SHP77 treated with DMSO at 0.1 percent for 48 hours (cell line): ENCODE data around the gene PDCD4.
"Not testable (repeated sequence)": the region's sequence is repeated elsewhere in the genome, so short reads cannot be mapped to it uniquely, and the experiment has no call there.

Experiments
- DNase-seq: peaks from one replicate; lab custom pipeline; 2025; lab: John Stamatoyannopoulos, UW

The PDCD4 gene

GRCh38 chr10:110861476-110861875 lies 10.3 kb upstream of the PDCD4 start:
- no peak for DNase-seq

DNA sequence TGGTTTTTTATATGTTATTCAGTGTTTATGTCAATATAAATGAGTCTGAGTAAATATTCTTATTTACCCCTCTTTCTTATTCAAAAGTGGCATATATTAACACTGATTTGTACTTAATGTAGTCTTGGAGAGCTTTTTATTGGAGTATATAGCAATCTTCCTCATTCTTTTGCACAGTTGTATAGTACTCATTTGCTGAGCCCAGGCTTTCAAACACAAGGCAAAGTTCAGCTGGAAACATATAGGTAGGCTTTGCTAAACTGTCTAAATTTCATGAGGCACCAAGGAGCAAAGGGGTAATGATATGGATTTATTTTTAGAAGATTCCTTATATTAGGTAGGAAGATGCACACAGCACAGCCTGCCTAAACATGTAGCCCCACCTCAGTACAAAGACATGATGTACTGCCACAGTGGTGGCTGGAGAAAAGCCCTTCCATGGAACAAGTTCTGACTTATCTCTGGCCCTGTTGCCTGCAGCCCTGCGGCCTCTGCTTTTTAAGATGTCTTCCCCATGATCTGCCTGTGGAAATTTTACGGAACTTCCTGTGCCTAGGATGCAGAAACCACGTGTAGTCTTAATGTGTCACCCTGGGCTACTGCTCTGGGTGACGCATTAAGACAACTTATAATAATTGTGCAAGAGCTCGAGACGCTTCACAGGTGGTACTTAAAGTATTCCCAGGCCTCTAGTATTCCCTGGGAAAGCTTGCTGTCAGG lies 9.6 kb upstream of the PDCD4 start:
- DNase-seq, result no peak

- DNase-seq, result no peak
These were observed 8.8 kb upstream of the PDCD4 start for GRCh38 chr10:110862961-110863360.

DNA sequence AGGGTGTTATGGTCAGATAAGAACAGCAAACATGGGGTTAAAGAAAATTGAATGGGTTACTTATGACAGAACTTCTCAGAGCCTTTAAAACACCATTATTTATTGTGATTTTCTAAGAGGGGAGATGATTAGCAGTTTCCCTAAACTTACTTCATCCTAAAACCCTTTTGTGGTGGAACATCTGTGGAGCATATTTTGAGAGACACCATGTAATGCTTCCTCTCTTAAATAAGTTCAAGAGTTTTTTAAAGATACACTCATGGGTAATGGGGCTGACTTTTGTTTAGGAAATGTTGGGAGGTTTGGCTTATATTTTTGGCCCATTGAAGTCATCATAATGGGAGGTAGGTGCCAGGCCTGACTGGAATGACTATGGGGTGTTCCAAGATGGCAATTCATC lies 8.4 kb upstream of the PDCD4 start:
- DNase-seq, result no peak

GRCh38 chr10:110863956-110864355 lies 7.8 kb upstream of the PDCD4 start:
- no peak for DNase-seq

DNA sequence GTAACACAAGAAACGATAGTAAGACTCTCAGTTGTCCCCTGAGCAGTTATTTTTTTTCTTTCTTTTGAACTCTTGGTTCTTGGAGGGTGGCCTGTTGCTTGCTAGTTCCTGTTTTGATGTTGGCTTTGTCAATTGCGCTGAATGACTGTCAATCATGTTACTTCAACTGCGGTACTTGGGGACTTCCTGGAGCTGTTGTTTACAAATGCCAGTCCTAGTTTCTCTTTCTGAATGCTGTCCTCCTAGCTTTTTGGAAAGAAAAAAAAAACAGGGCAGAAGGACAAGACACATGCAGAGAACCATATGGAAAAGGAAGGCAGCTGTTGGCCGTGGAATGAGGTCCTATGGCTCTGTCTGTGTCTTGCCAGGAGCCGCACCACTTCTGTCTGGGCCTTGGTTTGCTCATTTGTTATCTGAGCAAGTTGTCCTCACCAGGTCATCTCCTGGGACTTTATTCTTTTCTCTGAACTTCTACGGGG lies 7.0 kb upstream of the PDCD4 start:
- DNase-seq, result no peak

DNA sequence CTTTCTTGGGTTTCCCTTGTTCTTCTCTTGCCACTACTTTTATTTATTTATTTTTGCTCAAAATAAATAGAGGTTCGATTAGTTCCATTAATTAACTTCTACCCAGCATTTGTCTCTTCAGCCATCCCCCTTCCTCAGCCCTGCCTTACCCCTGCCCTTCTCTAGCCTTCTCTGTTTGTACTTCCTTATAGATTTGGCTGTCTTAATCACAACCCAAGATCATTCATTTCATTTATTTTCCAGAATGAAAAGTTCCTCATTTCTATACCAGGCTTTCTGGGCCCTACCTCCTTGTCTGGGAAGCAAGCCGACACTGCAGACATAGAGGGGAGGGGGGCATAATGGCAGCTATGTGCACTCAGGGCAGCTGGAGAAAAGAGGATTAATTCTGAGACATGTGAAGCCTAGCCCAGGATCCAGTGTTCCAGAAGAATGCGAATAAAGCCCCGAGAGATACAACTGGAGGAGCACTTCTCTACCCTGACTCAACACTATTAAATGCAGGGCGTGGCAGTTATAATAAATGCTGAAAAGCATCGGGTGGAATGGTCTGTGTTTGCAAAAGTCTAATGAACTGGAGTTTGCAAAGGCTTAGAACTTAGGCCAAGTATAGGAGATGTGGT lies 6.4 kb upstream of the PDCD4 start:
- DNase-seq, result no peak

GRCh38 chr10:110865809-110866482 lies 5.8 kb upstream of the PDCD4 start:
- no peak for DNase-seq

DNA sequence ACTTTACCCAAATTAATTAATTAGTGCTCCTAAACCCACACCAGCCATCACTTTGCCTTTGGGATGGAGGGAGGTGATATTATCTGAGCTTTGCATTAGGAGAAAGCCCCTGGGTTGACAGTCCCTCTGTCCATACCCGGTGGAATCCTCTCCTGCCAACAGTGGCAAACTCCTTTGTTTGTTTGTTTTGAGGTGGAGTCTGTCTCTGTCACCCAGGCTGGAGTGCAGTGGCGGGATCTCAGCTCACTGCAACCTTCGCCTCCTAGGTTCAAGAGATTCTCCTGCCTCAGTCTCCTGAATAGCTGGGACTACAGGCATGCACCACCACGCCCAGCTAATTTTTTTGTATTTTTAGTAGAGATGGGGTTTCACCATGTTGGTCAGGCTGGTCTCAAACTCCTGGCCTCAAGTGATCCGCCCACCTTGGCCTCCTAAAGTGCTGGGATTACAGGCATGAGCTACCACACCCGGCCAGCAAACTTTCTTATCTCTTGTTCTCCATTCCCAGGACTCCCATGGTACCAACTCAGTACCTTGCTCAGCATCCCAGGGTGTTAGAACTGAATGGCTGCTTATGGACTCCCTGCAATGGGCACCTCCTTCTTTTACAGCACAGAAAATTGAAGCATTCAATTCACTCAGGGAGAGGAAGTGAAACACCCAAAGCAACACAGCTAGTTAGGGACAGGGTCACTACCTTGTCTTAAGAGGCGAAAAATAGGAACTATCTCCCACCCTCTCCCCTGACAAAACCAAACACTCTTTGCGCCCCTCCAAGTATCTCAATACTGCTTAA lies 4.5 kb upstream of the PDCD4 start:
- DNase-seq, result not testable (repeated sequence)

DNA sequence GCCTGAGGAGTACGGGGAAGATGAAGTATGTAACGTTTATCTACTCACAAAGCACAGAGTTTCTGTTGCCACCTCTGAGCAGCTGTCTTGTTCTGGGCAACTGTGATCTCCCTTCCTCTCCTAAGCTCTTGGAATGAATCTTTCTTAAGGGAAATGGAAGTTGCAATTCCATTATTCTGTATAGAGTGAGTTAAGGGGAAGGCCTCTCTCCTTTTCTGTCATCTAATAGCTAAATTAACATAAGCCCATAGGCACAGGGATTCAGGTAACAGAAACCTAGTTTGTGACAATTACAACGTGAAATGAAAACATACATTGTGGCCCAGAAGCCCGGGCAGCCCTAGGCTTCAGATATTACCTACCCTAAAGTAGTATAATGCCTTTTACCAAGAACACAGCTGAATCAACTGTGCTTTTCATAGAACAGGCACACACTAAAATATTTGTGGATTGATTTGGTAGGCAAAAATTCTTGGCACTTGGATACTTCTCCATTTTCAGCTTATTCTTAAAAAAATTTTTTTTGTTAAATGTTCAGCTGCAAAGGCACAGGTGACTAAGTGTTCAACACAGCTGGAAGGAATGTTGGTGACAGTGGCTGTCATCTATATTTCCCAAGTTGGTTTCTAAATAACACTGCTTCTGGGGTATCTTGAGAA lies 3.8 kb upstream of the PDCD4 start:
- no peak for DNase-seq

DNA sequence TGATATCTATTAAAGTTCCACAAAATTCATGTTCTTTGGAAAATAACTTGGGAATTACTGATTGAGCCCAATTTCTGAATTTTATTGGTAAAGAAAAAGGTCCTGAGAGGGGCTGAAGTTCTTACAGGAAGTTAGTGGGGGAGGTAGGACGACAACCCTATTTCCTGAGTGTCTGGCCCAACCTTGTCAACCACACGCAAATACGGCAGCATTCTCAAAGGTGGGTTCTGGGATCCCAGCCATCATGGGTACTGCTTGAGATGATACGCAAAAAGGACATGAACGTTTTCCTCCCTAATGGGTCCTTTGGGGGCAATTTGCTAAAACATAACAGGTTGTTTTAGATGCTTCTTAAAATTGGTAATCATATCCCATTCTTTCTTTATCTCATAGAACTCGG lies 2.7 kb upstream of the PDCD4 start:
- no peak for DNase-seq

GRCh38 chr10:110870823-110871297 lies 868 bp upstream of the PDCD4 start:
- DNase-seq, result no peak

DNA sequence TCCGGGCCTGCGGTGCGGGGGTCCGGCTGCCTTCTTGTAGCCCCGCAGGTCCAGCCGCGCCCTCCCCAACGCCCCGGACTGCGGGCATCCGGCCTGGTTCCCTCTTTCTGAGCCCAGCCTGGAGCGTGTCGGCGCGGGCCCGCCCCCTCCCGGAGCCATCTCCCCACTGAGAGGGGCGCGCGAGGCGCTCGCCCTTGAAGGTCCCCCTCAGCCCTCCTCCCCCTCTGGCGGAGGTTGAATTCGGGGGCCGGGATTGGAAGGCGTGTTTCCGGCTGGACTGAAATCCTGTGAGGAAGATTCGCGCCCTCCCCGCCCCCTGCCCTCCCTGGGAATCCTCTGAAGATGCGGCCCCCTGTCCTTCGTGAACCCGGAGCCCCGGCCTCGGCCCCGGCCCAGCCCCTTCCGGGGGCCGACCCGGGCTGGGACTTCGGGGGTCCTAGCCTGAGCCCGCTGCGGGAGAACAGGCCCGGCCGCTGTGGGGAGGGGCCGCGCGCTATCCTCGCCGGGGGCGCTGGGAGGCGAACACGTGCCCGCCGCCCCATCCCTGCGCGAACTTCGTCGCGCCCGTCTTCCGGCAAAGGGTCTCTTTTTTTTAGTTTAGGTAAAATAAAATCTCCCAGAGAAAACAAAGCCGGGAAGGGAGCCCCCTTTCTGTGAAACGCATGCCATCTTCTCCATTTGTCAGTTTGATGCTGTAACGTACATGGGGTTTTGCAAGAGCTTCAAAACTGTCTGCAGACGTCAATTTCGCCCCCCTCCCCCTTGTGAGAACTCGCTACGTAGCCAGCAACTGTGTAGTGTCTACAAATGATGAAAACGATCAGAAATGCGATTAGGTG lies 636 bp downstream of the PDCD4 start:
- DNase-seq, result peak; percentile 40

DNA sequence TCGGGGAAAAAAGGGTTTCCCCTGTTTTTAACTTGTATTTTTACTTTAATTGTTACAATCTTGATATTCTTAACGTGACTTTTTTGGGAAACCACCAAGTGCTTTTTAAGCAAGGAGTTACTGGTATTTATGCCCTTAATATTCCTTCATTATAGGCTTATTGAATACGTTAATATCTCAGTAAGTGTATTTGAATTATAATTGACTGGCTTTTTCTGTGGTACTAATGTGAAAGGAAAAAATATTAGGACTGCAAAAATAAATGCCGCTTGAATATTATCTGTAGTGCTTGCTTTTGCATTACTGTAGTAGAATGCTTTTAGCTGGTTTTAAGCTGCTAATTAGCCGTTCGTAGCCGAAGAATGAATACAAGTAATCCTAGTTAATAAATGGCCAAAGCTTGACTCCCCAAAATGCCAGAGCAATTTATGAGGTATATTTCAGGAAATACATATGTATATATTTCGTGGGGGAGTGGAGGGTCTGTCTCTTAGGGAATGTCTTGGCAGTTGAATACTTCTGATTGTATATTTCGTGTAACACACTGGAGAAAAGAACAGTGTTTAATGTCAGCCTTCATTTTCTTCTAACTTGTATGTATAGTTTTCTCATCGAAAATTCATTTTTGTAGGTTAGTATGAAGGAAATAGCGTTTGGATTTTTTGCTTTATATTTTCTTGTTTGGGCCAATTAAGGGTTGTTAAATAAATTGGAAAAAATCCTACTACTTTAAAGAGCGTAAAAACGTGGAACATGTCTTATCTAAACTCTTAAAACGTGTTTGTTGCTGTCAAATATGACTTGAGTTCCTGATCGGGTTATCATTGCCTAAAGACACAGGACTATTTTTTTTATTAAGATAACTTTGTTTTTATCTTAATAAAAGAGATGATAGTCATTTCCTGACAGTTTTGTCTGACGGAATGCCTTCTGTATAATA lies 1.5 kb downstream of the PDCD4 start:
- no peak for DNase-seq

DNA sequence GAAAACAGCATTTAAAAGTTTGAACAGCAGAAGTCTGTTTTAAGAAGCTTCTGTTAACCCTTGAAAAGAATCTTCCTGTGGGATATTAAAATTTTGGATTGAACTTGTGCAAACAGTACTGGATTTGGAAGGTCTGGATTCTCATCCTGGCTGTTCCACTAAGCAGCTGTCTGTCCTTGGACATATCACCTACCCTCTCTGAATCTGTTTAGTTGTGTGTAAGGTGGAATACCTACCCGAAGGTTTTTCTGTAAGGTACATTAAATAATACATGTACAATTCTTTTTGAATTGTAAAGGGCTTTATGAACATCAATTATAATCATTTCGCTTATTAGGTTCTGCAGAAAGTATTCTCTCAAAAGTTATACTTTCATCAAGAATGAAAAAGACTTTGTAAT lies 2.2 kb downstream of the PDCD4 start:
- no peak for DNase-seq

GRCh38 chr10:110876000-110876399 lies 4.3 kb downstream of the PDCD4 start:
- DNase-seq, result no peak

- no peak for DNase-seq
These were observed 5.1 kb downstream of the PDCD4 start for GRCh38 chr10:110876788-110877187.

- no peak for DNase-seq
These were observed 8.3 kb downstream of the PDCD4 start for GRCh38 chr10:110880012-110880411.

DNA sequence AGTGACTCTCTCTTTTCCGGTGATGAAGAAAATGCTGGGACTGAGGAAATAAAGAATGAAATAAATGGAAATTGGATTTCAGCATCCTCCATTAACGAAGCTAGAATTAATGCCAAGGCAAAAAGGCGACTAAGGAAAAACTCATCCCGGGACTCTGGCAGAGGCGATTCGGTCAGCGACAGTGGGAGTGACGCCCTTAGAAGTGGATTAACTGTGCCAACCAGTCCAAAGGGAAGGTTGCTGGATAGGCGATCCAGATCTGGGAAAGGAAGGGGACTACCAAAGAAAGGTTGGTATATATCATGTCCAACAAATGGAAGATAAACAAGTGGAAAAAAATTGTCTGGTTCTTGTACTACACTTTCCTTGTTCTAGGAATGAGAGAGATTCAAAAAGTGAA lies 9.5 kb downstream of the PDCD4 start:
- DNase-seq, result no peak

DNA sequence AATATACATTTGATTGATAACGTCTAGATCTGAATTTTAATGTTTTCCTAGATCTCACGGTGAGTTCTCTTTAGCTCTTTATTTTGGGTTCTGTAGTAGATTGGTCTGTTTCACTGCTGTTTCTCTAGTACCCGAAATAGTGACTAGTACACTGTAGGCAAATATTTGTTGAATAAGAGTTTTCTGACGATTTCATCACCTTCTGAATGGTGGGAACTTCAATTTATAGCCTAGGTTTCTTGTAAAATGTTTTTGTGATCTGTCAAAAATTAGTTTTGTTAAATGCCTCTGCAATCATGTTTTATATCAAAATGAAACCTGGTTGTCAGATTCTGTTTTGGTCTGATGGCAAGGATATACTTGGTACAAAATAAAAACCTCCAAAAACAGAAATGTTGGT lies 10.2 kb downstream of the PDCD4 start:
- no peak for DNase-seq
